B cell (primary cell): ENCODE data around the gene NHS. TPM values are rescaled to one million over a fixed set of nuclear protein-coding genes. Genes with fewer than 3 reads are reported as not detected.

ENCODE experiments used
- ATAC-seq: fragments of 200-7000 bp; cut with Tn5 transposase; one replicate; pipeline ENCODE4 v1.10.0; 2021; ENCODE audit warnings: low read depth, mild to moderate bottlenecking, moderate number of reproducible peaks, moderate library complexity
- CTCF ChIA-PET: fragments of 350-600 bp; sonication (Branson Sonifier 250); formaldehyde crosslinking; loops from one replicate; lab custom pipeline; 2021; ENCODE audit warnings: antibody characterized with exemption, inconsistent platforms; lab: Charles Lee
- POLR2A ChIA-PET: fragments of 350-600 bp; sonication (Branson Sonifier 250); formaldehyde crosslinking; loops from one replicate; lab custom pipeline; 2021; ENCODE audit warnings: antibody characterized with exemption; lab: Charles Lee
- DNase-seq: peaks from one replicate; pipeline ENCODE4 v3.0.0; 2013
- H2AFZ ChIP-seq: 2 replicates; pipeline ENCODE4 v1.6.1; 2012; ENCODE audit warnings: mild to moderate bottlenecking, low read depth, low read length; ENCODE audit not compliant: insufficient read depth, poor library complexity, severe bottlenecking
- H3K27ac ChIP-seq, 2 donors: 1 replicate in 1 of 2; 2 replicates in 1 of 2; pipeline ENCODE4 v1.5.1; 2012 to 2013; ENCODE audit warnings: low read length in 2 of 2, mild to moderate bottlenecking in 2 of 2, moderate library complexity in 1 of 2
- H3K27me3 ChIP-seq, 4 experiments: fragments of 200-600 bp in 1 of 4; sonication (generic) in 1 of 4; replicated peaks in 1 of 4; 1 replicate in 2 of 4; 2 replicates in 2 of 4; pipeline versions ENCODE4 v1.6.1 to v1.7.0; 2013 to 2016; ENCODE audit warnings: low read length in 3 of 4, mild to moderate bottlenecking in 2 of 4, mixed read lengths in 1 of 4, moderate library complexity in 1 of 4; ENCODE audit not compliant: insufficient read depth in 4 of 4, control insufficient read depth in 3 of 4; ENCODE audit errors: control extremely low read depth in 1 of 4
- H3K36me3 ChIP-seq, 2 experiments: replicated peaks in 1 of 2; 1 replicate in 1 of 2; 2 replicates in 1 of 2; pipeline versions ENCODE4 v1.6.1 to v1.7.1; 2013; ENCODE audit warnings: low read length in 1 of 2; ENCODE audit not compliant: insufficient read depth in 2 of 2, control insufficient read depth in 1 of 2; ENCODE audit errors: control extremely low read depth in 1 of 2, extremely low read depth in 1 of 2
- H3K4me1 ChIP-seq, 2 donors: fragments of 200-600 bp in 1 of 2; sonication (generic) in 1 of 2; 1 replicate in 1 of 2; 2 replicates in 1 of 2; pipeline versions ENCODE4 v1.5.1 to v1.6.1; 2013 to 2017; ENCODE audit warnings: low read length in 2 of 2; ENCODE audit not compliant: control insufficient read depth in 2 of 2, insufficient read depth in 2 of 2
- H3K4me2 ChIP-seq: replicated peaks from 2 replicates; pipeline ENCODE3; 2012; ENCODE audit warnings: mild to moderate bottlenecking, low read depth, low read length; ENCODE audit not compliant: poor library complexity, severe bottlenecking
- H3K4me3 ChIP-seq, 5 experiments: fragments of 200-600 bp in 1 of 5; sonication (generic) in 1 of 5; 1 replicate in 3 of 5; 2 replicates in 2 of 5; pipeline versions ENCODE4 v1.5.1 to v1.7.0; 2011 to 2016; ENCODE audit warnings: low read length in 4 of 5, mild to moderate bottlenecking in 4 of 5, low read depth in 2 of 5, control low read depth in 1 of 5, moderate library complexity in 1 of 5; ENCODE audit not compliant: insufficient read depth in 1 of 5; ENCODE audit errors: control extremely low read depth in 1 of 5, extremely low read depth in 1 of 5
- H3K79me2 ChIP-seq: fragments of 200-600 bp; sonication (generic); one replicate; pipeline ENCODE4 v1.6.0; 2016; ENCODE audit warnings: low read length; ENCODE audit not compliant: control insufficient read depth, insufficient read depth
- H3K9ac ChIP-seq: fragments of 200-600 bp; sonication (generic); 2 replicates; pipeline ENCODE4 v1.6.1; 2017; ENCODE audit warnings: mild to moderate bottlenecking, low read length, moderate library complexity
- H3K9me3 ChIP-seq, 3 donors: one replicate each; pipeline versions ENCODE4 v1.6.1 to v1.7.1; 2013; ENCODE audit warnings: low read length in 2 of 3; ENCODE audit not compliant: control insufficient read depth in 2 of 3, insufficient read depth in 1 of 3; ENCODE audit errors: control extremely low read depth in 1 of 3
- H4K20me1 ChIP-seq: 2 replicates; pipeline ENCODE4 v1.6.0; 2012; ENCODE audit warnings: mild to moderate bottlenecking, low read length; ENCODE audit not compliant: insufficient read depth, control insufficient read depth, poor library complexity, severe bottlenecking
- H3K27ac Mint-ChIP-seq: one replicate; pipeline ENCODE4 v1.8.0; 2021; ENCODE audit warnings: mixed read lengths
- H3K27me3 Mint-ChIP-seq: one replicate; pipeline ENCODE4 v1.8.0; 2021; ENCODE audit warnings: mixed read lengths
- H3K4me1 Mint-ChIP-seq: one replicate; pipeline ENCODE4 v1.8.0; 2021; ENCODE audit warnings: mixed read lengths
- H3K4me3 Mint-ChIP-seq: one replicate; pipeline ENCODE4 v1.8.0; 2021; ENCODE audit warnings: mixed read lengths
- H3K9me3 Mint-ChIP-seq: one replicate; pipeline ENCODE4 v1.8.0; 2022; ENCODE audit warnings: mixed read lengths; ENCODE audit not compliant: insufficient read depth
- CTCF ChIP-seq: fragments of 200-600 bp; IDR thresholded peaks from one replicate; pipeline ENCODE4 v1.8.0; 2022; ENCODE audit warnings: antibody characterized with exemption, mild to moderate bottlenecking
- EZH2 ChIP-seq: IDR thresholded peaks from 2 replicates; pipeline ENCODE4 v1.6.1; 2012; ENCODE audit warnings: borderline replicate concordance, low read depth, mild to moderate bottlenecking, moderate library complexity, low read length; ENCODE audit not compliant: insufficient read depth, poor library complexity, severe bottlenecking
- WGBS: methylation state at CpG from one replicate; pipeline ENCODE4 v1.1.5; 2013; ENCODE audit warnings: missing lambda C conversion rate; ENCODE audit not compliant: insufficient coverage; 5-methylcytosine and 5-hydroxymethylcytosine counted together
- intact Hi-C: fragments of 100-400 bp; cut with micrococcal nuclease; formaldehyde crosslinking; loops from one replicate; pipeline ENCODE4 v1.10.0; 2022
- polyA plus RNA-seq: library from polyadenylated mRNA; depleted of rRNA; stranded (reverse); fragments of >200 nt; gene quantifications from 2 replicates; pipeline ENCODE4 v1.2.3, GENCODE V29; 2012
- total RNA-seq, 2 donors: library from RNA; stranded (reverse); fragments of 120-200 nt in 1 of 2; gene quantifications; 1 replicate in 1 of 2; 2 replicates in 1 of 2; pipeline versions ENCODE4 v1.2.3 to v1.2.4, GENCODE V29; 2013 to 2022

Gene NHS
- total and polyA plus RNA-seq, 2 donors (not counting 1 experiment from before 2014, with no cell fraction given), result not detected

- no peaks in the 10 kb centered on the region for H3K9me3 ChIP-seq
These were observed 260.2 kb downstream of the NHS start for GRCh38 chrX:17635231-17635630.

GRCh38 chrX:17637235-17637634, 262.2 kb downstream of the NHS start:
- H3K4me2 ChIP-seq, result no peak overlapping the region
- CTCF ChIA-PET, result no interaction called here
- Mint-ChIP-seq H3K4me3 (no peak overlapping the region), H3K9me3 (no peaks in the 10 kb centered on the region), H3K4me1 (no peaks in the 10 kb centered on the region), H3K27ac (no peak overlapping the region), H3K27me3 (peaks cover under 1% of the 10 kb centered on the region)
- H3K9me3 ChIP-seq, result no peaks in the 10 kb centered on the region
- no peaks in the 10 kb centered on the region for H3K79me2 ChIP-seq
- DNase-seq (no peak), ATAC-seq (no peak)
- H3K27ac ChIP-seq, result no peak overlapping the region
- H4K20me1 ChIP-seq, result no peaks in the 10 kb centered on the region
- H3K36me3 ChIP-seq, result no peaks in the 10 kb centered on the region
- H3K4me1 ChIP-seq, result no peaks in the 10 kb centered on the region
- no peak for TF ChIP-seq CTCF
- no peak for TF ChIP-seq EZH2
- POLR2A ChIA-PET, result no interaction called here
- H3K4me3 ChIP-seq, result no peak overlapping the region
- WGBS, result 76% methylated on average over 3 of the region's 4 CpGs
- H3K9ac ChIP-seq, result no peak overlapping the region
- no peak overlapping the region for H2AFZ ChIP-seq
- no peaks in the 10 kb centered on the region for H3K27me3 ChIP-seq
- intact Hi-C loops, result no loop called here

More at GRCh38 chrX:17635231-17635630, 260.2 kb downstream of the NHS start:
- POLR2A ChIA-PET, result no interaction called here
- H3K4me1 Mint-ChIP-seq, result no peaks in the 10 kb centered on the region
- Histone ChIP-seq H3K79me2 (no peaks in the 10 kb centered on the region), H2AFZ (no peak overlapping the region), H3K4me3 (no peak overlapping the region), H3K9ac (no peak overlapping the region), H3K36me3 (no peaks in the 10 kb centered on the region), H3K27me3 (no peaks in the 10 kb centered on the region), H3K27ac (no peak overlapping the region), H4K20me1 (no peaks in the 10 kb centered on the region), H3K4me2 (no peak overlapping the region), H3K4me1 (no peaks in the 10 kb centered on the region)
- no peak for DNase-seq
- TF ChIP-seq EZH2 (no peak), CTCF (no peak)
- no peak overlapping the region for H3K4me3 Mint-ChIP-seq
- CTCF ChIA-PET, result no interaction called here
- H3K27ac Mint-ChIP-seq, result no peak overlapping the region
- WGBS, result 77% methylated on average over 2 of the region's 5 CpGs
- no peaks in the 10 kb centered on the region for H3K9me3 Mint-ChIP-seq
- ATAC-seq, result no peak
- intact Hi-C loops, result no loop called here
- H3K27me3 Mint-ChIP-seq, result no peaks in the 10 kb centered on the region
